ENCODE measurements around the gene RAET1G.
"Not testable (repeated sequence)": the region's sequence is repeated elsewhere in the genome, so short reads cannot be mapped to it uniquely, and the experiment has no call there.

Gene RAET1G

DNA sequence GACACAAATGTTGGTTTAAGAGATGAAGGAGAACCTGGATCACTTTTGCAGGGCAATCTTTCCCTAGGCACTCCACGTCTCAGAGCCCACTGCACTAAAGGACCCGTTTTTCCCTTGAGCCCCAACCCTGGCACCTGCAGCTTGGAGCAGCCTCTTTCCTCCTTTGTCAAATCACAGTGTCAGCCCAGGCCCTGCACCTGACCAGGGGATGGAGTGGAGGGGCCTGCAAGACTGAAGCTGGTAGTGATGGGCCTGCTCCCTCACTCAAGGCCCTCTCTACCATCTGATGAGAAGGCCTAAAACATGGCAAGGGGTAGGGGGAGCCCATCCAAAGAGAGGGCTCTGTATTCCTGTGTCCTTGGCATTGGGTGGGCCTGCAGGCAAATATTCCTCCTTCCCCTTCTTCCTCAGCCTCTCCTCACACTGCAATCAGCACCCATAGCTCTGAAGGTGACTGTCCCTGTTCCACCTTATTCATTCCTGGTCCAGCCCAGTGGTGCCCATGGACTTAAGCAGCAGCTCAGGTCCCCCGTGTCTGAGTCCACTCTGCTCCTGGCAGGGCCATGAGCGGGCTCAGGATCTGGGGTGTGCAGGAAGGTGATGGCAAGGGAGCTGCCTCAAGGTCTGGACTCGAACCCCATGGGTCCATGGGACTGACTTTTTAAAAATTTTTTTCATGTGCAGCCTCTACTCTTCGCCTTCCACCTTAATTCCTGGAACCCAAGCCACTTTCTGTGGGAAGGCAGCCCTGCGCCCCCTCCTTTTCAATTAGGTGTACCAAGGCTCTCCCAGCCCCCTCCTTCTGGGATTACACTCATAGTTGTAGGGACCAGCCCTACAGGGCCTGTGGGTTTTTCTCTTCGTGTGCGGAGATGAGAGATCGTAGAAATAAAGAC lies 6.7 kb downstream of the RAET1G start:
- no peaks in the 10 kb centered on the region for H3K36me3 Mint-ChIP-seq
- no peak overlapping the region for H3K27ac Mint-ChIP-seq
- DNase-seq (ENCODE audit: low spot score in 2 of 2) (no peak), ATAC-seq (no peak)
- no peaks in the 10 kb centered on the region for H3K9me3 Mint-ChIP-seq
- no peaks in the 10 kb centered on the region for H3K4me1 Mint-ChIP-seq
- no peak overlapping the region for H3K4me3 Mint-ChIP-seq

GRCh38 chr6:149913540-149914240 lies 9.2 kb downstream of the RAET1G start:
- no peaks in the 10 kb centered on the region for H3K36me3 Mint-ChIP-seq
- H3K4me3 Mint-ChIP-seq = no peak overlapping the region

GRCh38 chr6:149913085-149913484 lies 9.8 kb downstream of the RAET1G start:
- no peaks in the 10 kb centered on the region for H3K36me3 Mint-ChIP-seq
- peak; percentile 33 for ATAC-seq
- H3K27ac Mint-ChIP-seq = no peak overlapping the region
- no peak overlapping the region for H3K4me3 Mint-ChIP-seq
- no peak for DNase-seq (ENCODE audit: low spot score in 2 of 2)
- peaks cover 4% of the 10 kb centered on the region for H3K9me3 Mint-ChIP-seq
- H3K4me1 Mint-ChIP-seq = no peaks in the 10 kb centered on the region

More at GRCh38 chr6:149913540-149914240, 9.2 kb downstream of the RAET1G start:
- peaks cover 3% of the 10 kb centered on the region for H3K9me3 Mint-ChIP-seq
- DNase-seq (ENCODE audit: low spot score in 2 of 2) = no peak
- no peak for ATAC-seq
- H3K4me1 Mint-ChIP-seq = no peaks in the 10 kb centered on the region
- H3K27ac Mint-ChIP-seq = no peak overlapping the region

DNA sequence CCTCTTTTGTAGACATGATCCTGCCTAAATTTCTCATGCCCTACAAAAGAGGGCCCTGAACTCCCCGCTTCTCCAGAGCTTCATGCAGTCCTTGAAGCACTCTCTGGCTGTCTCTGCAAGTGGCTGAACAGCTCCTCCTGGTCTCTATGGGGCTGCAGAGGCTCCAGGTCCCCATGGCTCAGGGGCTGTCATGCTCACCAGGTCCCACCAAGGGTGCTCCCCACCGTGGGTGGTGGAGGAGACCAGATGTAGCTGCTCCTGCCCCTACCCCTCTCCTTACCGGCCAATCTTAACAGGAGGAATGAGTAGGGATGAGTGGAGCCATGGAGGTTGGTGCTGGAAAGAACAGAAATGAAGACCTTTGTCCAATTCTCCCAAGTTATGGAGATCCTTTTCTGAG lies 10.2 kb downstream of the RAET1G start:
- not testable (repeated sequence) for DNase-seq (ENCODE audit: low spot score in 2 of 2); H3K4me3 Mint-ChIP-seq; H3K27ac Mint-ChIP-seq; H3K36me3 Mint-ChIP-seq; H3K9me3 Mint-ChIP-seq; H3K4me1 Mint-ChIP-seq
- ATAC-seq = peak; percentile 31

DNA sequence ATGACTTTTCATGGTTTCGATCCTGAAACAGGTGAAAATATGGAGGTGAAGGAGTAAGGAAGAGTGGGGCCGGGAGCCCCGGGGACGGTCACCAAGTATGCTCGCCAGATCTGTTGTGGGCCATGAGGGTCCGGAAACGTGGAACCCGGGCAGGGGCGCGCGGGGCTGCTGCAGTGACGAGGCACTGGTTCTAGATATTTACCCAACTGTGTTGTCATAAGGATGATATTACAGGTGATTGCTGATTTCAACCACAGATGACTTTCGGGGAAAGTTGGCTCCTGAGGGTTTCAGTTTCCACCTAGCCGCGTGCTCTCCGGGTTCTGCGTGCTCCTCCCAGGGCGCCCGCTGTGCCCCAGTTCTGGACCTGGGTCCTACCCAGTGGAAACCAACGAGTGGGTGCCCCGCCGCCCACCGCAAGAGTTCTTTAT lies 12.2 kb downstream of the RAET1G start:
- ATAC-seq (no peak), DNase-seq (ENCODE audit: low spot score in 2 of 2) (no peak)
- H3K36me3 Mint-ChIP-seq = no peaks in the 10 kb centered on the region
- no peak overlapping the region for H3K4me3 Mint-ChIP-seq
- H3K9me3 Mint-ChIP-seq = peaks cover 9% of the 10 kb centered on the region
- H3K4me1 Mint-ChIP-seq = no peaks in the 10 kb centered on the region
- H3K27ac Mint-ChIP-seq = no peak overlapping the region

DNA sequence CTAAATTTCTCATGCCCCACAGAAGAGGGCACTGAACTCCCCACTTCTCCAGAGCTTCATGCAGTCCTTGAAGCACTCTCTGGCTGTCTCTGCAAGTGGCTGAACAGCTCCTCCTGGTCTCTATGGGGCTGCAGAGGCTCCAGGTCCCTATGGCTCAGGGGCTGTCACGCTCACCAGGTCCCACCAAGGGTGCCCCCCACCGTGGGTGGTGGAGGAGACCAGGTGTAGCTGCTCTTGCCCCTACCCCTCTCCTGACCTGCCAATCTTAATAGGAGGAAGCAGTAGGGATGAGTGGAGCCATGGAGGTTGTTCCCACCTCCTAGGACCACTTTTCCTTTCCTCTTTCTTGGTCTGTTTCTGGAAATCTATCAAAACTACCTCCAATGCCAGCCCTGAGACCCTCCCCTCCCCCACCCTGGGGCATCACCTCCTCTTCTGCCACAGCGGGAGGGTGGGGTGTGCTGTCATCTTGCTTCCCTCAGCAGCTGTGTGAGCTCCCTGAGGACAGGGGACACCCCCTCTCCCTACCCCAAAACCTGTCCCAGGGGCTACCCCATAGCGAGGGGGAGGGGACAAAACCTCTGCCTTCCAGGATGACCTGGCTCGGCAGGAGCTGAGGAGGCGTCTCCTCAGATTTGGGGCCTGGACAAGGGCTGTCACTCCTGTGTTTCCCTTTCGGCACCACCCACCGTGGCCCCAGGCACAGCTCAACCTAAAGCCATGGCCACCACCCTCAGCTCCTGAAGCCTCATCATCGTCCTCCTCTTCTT lies 13.0 kb downstream of the RAET1G start:
- ATAC-seq (no peak), DNase-seq (ENCODE audit: low spot score in 2 of 2) (no peak)
- no peaks in the 10 kb centered on the region for H3K4me1 Mint-ChIP-seq
- no peak overlapping the region for H3K27ac Mint-ChIP-seq
- peaks cover 9% of the 10 kb centered on the region for H3K9me3 Mint-ChIP-seq
- no peak overlapping the region for H3K4me3 Mint-ChIP-seq
- H3K36me3 Mint-ChIP-seq = no peaks in the 10 kb centered on the region

DNA sequence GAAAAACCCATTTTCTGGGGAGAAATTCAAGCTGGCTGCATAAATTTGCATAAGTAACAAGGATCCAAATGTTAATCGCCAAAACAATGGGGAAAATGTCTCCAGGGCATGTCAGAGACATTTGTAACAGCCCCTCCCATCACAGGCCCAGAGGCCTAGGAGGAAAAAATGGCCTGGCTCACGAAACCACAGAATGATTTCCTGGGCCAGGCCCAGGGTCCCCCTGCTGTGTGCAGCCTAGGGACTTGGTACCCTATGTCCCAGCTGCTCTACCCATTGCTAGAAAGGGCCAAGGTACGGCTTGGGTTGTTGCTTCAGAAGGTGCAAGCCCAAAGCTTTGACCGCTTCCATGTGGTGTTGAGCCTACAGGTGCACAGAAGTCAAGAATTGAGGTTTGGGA lies 14.4 kb downstream of the RAET1G start:
- H3K4me3 Mint-ChIP-seq; DNase-seq (ENCODE audit: low spot score in 2 of 2); H3K36me3 Mint-ChIP-seq; H3K27ac Mint-ChIP-seq; ATAC-seq; H3K4me1 Mint-ChIP-seq; H3K9me3 Mint-ChIP-seq: not testable (repeated sequence)

DNA sequence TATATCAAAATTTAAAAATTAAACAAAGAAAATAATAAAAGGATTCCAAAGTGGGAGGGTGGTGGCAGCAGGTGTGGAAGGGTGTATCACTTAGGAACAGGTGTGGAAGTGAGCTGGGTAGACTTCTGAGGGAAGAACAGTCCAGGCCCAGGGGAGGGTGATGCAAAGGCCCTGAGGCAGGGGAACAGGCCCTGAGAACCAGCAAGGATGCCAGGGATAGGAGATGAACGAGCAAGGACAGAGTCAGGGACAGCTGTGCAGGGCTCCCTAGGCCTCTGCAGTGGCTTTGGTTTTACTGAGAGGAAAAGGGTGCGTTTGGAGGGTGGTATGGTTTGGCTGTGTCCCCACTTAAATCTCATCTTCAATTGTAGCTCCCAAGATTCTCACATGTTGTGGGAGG lies 15.6 kb downstream of the RAET1G start:
- no peak for DNase-seq (ENCODE audit: low spot score in 2 of 2)
- Mint-ChIP-seq H3K4me1 (no peaks in the 10 kb centered on the region), H3K27ac (no peak overlapping the region), H3K4me3 (no peak overlapping the region), H3K9me3 (peaks cover 9% of the 10 kb centered on the region), H3K36me3 (no peaks in the 10 kb centered on the region)
- no peak for ATAC-seq

GRCh38 chr6:149906405-149906804 lies 16.5 kb downstream of the RAET1G start:
- no peaks in the 10 kb centered on the region for H3K36me3 Mint-ChIP-seq
- no peak overlapping the region for H3K4me3 Mint-ChIP-seq
- H3K4me1 Mint-ChIP-seq = no peaks in the 10 kb centered on the region
- H3K27ac Mint-ChIP-seq = no peak overlapping the region
- ATAC-seq (no peak), DNase-seq (ENCODE audit: low spot score in 2 of 2) (no peak)
- H3K9me3 Mint-ChIP-seq = peaks cover 9% of the 10 kb centered on the region

- DNase-seq (ENCODE audit: low spot score in 2 of 2) (no peak), ATAC-seq (no peak)
- no peak overlapping the region for H3K27ac Mint-ChIP-seq
- H3K36me3 Mint-ChIP-seq = no peaks in the 10 kb centered on the region
- no peak overlapping the region for H3K4me3 Mint-ChIP-seq
- peaks cover 9% of the 10 kb centered on the region for H3K9me3 Mint-ChIP-seq
- H3K4me1 Mint-ChIP-seq = no peaks in the 10 kb centered on the region
Measured at GRCh38 chr6:149905911-149906371, 17.0 kb downstream of the RAET1G start.

GRCh38 chr6:149905371-149905910 lies 17.5 kb downstream of the RAET1G start:
- ATAC-seq (no peak), DNase-seq (ENCODE audit: low spot score in 2 of 2) (no peak)
- Mint-ChIP-seq H3K9me3 (peaks cover 9% of the 10 kb centered on the region), H3K27ac (no peak overlapping the region), H3K4me1 (no peaks in the 10 kb centered on the region), H3K36me3 (no peaks in the 10 kb centered on the region), H3K4me3 (no peak overlapping the region)

GRCh38 chr6:149904661-149905370 lies 18.1 kb downstream of the RAET1G start:
- Mint-ChIP-seq H3K9me3 (peaks cover 9% of the 10 kb centered on the region), H3K4me1 (no peaks in the 10 kb centered on the region), H3K36me3 (no peaks in the 10 kb centered on the region), H3K4me3 (no peak overlapping the region), H3K27ac (no peak overlapping the region)
- ATAC-seq (no peak), DNase-seq (ENCODE audit: low spot score in 2 of 2) (no peak)

DNA sequence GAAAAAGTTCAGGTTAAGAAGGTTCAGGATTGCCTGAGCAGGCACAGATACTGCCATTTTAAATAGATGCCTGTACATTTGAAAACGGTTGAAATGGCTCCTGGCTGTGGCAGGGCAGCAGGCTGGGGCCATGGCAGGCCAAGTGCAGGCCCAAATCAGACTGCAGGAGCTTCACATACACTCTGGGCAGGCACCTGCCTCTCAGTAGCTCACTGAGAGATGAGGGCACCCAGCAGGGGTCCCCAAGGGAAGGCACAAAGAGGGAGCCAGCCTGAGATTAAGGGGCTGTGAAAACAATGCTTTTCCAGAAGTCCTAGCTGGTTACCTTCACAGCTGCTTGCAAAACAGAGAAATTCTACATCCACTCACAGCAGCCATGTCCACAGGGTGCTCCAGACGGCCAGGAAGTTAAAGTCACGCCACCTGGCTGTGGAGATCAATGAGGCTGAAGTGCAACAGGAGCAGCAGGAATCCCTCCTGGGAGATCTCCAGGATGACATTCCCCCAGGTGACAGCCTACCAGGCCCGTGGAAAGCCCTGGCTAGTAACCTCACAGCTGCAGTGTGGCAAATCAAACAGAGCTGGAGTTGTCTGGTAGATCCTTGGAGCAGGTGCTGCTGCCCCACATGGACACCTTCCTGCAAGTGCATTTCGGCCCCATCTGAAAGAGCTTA lies 18.8 kb downstream of the RAET1G start:
- H3K36me3 Mint-ChIP-seq = no peaks in the 10 kb centered on the region
- H3K27ac Mint-ChIP-seq = no peak overlapping the region
- H3K4me1 Mint-ChIP-seq = peaks cover 4% of the 10 kb centered on the region
- DNase-seq (ENCODE audit: low spot score in 2 of 2) (no peak), ATAC-seq (no peak)
- H3K4me3 Mint-ChIP-seq = no peak overlapping the region
- peaks cover 9% of the 10 kb centered on the region for H3K9me3 Mint-ChIP-seq

GRCh38 chr6:149901444-149902140 lies 21.3 kb downstream of the RAET1G start:
- H3K36me3 Mint-ChIP-seq = no peaks in the 10 kb centered on the region
- ATAC-seq (no peak), DNase-seq (ENCODE audit: low spot score in 2 of 2) (no peak)
- H3K9me3 Mint-ChIP-seq = no peaks in the 10 kb centered on the region
- H3K4me3 Mint-ChIP-seq = no peak overlapping the region
- no peak overlapping the region for H3K27ac Mint-ChIP-seq
- H3K4me1 Mint-ChIP-seq = peaks cover 18% of the 10 kb centered on the region

All from stimulated activated effector memory CD8-positive, alpha-beta T cell treated with anti-CD3 and anti-CD28 coated beads, Interleukin-12 subunit alpha, Interleukin-12 subunit beta, amount 100 ng/mL, for 72 hours (primary cell).